Stimulated activated CD8-positive, alpha-beta memory T cell treated with anti-CD3 and anti-CD28 coated beads, Interleukin-12 subunit alpha, Interleukin-12 subunit beta, amount 100 ng/mL, for 1 hour (primary cell): ENCODE results near the gene UBE2V1.
"Not testable (repeated sequence)": the region's sequence is repeated elsewhere in the genome, so short reads cannot be mapped to it uniquely, and the experiment has no call there.

Source experiments
- DNase-seq: peaks from one replicate; pipeline ENCODE4 v3.0.0-alpha.2; 2020; ENCODE audit warnings: low read depth

The UBE2V1 gene

GRCh38 chr20:50112512-50113419 is at the start of gene UBE2V1:
UBE2V1 (minus strand) TSS chr20:50113150; CDS start chr20:50113128, 22 bp downstream.
- DNase-seq = peak; percentile 81

GRCh38 chr20:50161494-50161893 is 48.5 kb upstream of the UBE2V1 start:
- not testable (repeated sequence) for DNase-seq

- DNase-seq = peak; percentile 66
Observed at GRCh38 chr20:50153500-50154377, 40.8 kb upstream of the UBE2V1 start, which contains the start of gene PEDS1. PEDS1 (minus strand) TSS chr20:50153723; CDS start chr20:50153637, 86 bp downstream.

- no peak for DNase-seq
Observed at GRCh38 chr20:50153153-50153499, 40.2 kb upstream of the UBE2V1 start.

- no peak for DNase-seq
Observed at GRCh38 chr20:50152394-50153152, 39.6 kb upstream of the UBE2V1 start.

GRCh38 chr20:50151034-50151743 is 38.2 kb upstream of the UBE2V1 start:
- no peak for DNase-seq

GRCh38 chr20:50149481-50150254 is 36.7 kb upstream of the UBE2V1 start:
- no peak for DNase-seq

GRCh38 chr20:50146732-50147662 is 34.0 kb upstream of the UBE2V1 start:
- peak; percentile 56 for DNase-seq

GRCh38 chr20:50146214-50146613 is 33.3 kb upstream of the UBE2V1 start:
- no peak for DNase-seq

- DNase-seq = no peak
Observed at GRCh38 chr20:50145566-50145965, 32.6 kb upstream of the UBE2V1 start.

GRCh38 chr20:50144362-50144761 is 31.4 kb upstream of the UBE2V1 start:
- DNase-seq = no peak

- no peak for DNase-seq
Observed at GRCh38 chr20:50142812-50143211, 29.9 kb upstream of the UBE2V1 start.

GRCh38 chr20:50141811-50142561 is 29.0 kb upstream of the UBE2V1 start:
- no peak for DNase-seq

- DNase-seq = no peak
Observed at GRCh38 chr20:50141018-50141675, 28.2 kb upstream of the UBE2V1 start.

GRCh38 chr20:50140339-50140859 is 27.4 kb upstream of the UBE2V1 start:
- DNase-seq = no peak

- no peak for DNase-seq
Observed at GRCh38 chr20:50138479-50139393, 25.8 kb upstream of the UBE2V1 start.

- DNase-seq = no peak
Observed at GRCh38 chr20:50138120-50138478, 25.1 kb upstream of the UBE2V1 start.
